COLO668 (cell line): ENCODE data around the gene ZKSCAN4.

Source experiments
- DNase-seq: peaks from one replicate; lab custom pipeline; 2025; ENCODE audit not compliant: unreplicated experiment; lab: John Stamatoyannopoulos, UW

Gene ZKSCAN4

DNA sequence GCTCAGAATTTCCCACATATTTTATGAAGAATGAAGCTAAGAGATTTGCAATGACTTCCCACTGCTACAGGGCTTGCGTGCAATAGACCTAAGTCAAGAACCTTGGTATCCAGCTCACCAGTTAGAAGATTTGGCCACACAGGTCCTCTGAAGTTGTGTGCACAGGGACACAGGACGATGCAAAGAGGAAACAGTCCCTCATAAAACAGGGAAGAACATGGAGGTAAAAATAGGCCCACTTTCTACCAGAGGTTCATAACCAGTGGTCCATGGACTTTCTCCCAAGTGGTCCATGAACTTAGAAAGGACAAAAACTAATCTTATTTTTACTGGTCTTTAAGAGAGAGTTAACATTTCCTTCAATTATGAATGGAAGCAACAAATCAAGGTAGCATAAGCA is 1.3 kb downstream of the ZKSCAN4 start:
- no peak for DNase-seq

DNA sequence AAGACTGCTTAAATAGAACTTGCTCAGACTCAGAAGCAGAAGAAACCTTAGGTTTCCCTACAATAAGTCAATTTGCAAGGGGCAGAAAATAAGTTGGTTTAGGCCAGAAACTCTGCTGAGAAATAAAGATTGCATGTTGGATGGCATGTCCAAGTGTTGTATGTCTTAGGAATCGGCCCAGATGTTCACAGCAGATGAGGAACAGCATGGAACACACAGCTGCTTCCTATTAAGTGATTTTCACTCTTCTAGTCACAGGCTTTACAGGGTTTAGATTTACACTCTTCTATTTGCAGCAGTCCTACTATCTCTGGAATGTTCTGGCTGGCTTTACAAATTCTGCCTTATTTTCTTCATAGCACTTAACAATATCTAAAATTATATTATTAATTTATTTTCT is 3.2 kb downstream of the ZKSCAN4 start:
- DNase-seq: no peak

GRCh38 chr6:28245206-28245941 is 6.7 kb downstream of the ZKSCAN4 start:
- DNase-seq: no peak

DNA sequence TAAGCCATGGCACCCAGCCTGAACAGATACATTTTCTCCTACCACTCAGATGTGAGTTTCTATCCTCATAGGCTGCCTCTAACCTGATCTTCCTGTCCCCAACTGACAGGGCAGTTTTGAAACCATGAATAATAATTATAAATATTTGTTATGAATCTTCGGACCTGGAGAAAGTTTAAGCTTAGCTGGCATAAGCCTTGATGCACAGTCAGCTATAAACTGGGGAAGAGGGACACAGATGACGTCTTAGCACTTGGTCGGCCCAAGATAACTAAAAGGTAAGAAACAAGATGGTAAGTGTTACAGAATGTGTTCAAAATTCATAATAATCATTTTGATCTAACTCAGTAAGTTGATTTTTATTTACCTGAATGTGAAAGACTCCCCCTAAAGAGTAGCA is 8.1 kb downstream of the ZKSCAN4 start:
- no peak for DNase-seq

DNA sequence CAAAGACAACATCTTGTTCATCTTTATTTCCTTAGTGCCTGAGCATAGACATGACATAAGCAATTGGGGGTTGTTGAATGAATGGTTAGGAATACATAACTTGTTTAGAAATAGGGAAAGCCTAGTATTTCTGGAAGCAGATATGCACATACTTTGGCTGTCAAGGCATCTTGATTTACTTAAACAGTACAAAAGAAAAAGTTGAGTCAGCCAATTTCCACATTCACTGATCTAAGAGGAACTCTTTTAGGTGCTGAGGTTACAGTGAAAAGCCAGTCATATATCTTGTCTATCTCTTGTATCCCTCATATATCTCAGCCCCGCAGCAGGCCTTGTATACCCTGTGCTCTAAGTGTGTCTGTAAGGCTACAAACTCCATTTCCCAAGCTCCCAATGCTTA is 11.6 kb downstream of the ZKSCAN4 start:
- DNase-seq: no peak

DNA sequence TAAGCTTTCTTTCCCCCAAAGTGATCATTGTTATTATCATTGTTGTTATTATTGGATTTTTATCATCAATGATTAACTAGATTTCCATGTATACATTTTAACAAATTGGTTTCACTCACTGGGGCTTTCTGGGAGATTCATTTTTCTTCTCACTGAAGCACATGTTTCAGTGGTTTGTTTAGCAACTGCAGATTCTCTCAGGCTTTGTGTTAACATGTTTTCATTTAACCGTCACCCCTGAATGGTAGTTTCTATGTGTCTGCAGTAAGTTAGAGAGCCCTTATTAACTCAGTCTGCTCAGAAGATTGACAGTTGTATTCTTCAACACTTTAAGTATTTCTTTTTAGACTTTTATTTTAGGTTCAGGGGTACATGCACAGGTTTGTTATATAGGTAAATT is 12.4 kb downstream of the ZKSCAN4 start:
- no peak for DNase-seq

DNA sequence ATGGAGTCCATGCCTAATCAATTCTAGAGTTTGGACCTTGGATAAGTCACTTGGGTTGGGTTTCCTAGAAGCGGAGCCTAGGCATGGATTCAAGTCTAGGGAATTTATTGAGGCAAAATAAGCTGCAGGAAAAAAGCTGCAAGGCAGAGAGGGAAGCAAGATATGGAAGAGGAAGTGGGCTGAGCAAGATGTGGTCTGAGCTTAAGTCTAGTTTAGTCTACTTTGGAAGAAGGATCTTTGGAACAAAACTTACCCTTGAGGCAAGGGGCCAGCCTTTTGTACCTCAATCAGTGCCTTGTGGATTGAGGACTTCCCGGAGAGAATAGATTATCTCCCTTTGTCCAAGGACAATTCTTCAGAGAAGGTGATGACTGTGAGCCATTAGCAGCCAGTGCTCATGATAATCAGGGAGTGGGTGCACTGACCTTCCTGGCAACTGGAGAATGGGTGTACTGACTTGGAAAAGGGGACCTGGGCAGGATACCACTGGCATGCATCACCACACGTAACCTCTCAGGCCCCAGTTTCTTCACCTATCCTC is 16.1 kb downstream of the ZKSCAN4 start:
- DNase-seq: no peak

DNA sequence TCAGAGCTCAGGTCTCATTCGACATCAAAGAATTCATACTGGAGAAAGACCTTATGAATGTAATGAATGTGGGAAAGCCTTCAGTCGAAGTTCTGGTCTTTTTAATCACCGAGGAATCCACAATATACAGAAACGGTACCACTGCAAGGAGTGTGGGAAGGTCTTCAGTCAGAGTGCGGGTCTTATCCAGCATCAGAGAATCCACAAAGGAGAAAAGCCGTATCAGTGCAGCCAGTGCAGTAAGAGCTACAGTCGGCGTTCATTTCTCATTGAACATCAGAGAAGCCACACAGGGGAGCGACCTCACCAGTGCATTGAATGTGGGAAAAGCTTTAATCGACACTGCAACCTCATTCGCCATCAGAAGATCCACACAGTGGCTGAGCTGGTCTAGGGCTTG is 19.3 kb downstream of the ZKSCAN4 start:
- DNase-seq: no peak

GRCh38 chr6:28226460-28226859 is 25.6 kb downstream of the ZKSCAN4 start:
- DNase-seq: no peak

DNA sequence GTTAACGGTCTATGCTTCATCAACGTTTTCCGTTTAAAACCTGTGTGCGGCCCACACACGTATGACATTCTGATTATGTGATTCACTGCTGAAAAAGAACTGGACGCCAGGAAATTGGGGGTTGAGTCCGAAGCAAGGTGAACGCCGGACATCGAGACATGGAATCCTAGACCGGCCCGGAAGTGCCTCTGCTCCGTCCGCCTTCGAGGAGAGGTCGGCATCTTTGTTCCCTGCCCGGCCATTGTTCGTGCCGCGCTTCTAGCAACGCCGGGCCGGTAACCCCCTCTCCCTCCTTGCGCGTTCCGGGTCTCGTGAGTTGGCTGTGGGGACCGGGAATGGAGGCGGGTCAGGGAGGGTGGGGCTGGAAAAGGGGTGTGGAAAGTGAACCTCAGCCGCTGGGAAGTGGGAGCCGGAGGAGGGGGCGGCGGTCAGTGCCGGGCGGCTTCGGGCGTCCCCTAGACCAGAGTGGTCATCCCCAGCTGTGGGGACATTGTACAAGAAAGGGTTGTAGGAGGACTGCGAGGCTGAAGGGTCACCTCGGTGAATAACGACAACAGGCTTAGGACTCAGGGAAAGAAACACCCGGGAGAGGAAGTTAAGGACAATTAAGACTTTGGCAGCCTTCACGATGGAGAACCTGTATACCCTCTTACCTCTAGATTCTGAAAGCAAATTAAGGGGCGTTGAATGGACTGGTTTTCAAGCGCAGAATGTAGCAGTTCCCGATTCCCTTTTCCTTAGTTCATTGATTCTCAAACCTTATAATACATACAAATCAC is 26.8 kb downstream of the ZKSCAN4 start, which contains the start of gene ZSCAN9:
TSS of gene ZSCAN9 (plus strand) at position 220 of the 779 bp plus-strand sequence. CDS start 1,810 bp downstream, outside the sequence.
- DNase-seq: peak; percentile 81

DNA sequence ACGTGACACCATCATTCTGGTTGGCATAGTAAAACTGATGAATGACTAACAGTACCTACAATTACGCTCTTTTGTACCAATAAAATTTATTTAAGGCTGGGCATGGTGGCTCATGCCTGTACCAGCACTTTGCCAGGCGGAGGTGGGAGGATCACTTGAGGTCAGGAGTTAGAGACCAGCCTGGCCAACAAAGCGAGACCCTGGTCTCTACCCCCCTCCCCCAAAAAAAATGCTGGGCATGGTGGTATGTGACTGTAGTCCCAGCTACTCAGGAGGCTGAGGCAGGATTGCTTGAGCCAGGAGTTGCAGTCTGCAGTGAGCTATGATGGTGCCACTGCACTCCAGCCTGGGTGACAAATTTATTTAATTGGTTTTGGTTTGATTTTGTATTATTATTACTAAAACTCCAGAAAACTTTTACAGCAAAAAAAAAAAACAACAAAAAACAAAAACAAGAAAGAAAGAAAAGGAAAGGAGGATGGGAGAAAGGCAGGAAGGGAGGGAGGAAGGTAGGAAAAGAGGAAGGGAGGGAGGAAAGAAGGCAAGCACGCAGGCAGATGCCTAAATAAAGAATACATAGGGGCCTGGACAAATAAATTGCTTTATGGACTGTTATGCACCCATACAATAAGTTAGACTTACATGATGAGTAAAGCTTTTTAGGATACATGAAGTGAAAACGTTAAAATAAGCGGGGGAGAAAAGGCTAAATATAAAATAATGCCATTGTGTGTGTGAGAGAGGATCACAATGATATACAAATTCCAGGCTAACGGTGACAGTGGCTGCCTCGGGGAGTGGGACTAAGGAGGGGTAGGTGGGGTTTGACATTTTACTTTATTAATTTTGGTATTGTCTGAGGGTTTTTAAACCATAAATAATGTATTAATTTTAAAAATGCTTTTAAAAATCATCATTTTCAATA is 27.7 kb downstream of the ZKSCAN4 start:
- no peak for DNase-seq

GRCh38 chr6:28220257-28221133 is 31.6 kb downstream of the ZKSCAN4 start:
- no peak for DNase-seq

DNA sequence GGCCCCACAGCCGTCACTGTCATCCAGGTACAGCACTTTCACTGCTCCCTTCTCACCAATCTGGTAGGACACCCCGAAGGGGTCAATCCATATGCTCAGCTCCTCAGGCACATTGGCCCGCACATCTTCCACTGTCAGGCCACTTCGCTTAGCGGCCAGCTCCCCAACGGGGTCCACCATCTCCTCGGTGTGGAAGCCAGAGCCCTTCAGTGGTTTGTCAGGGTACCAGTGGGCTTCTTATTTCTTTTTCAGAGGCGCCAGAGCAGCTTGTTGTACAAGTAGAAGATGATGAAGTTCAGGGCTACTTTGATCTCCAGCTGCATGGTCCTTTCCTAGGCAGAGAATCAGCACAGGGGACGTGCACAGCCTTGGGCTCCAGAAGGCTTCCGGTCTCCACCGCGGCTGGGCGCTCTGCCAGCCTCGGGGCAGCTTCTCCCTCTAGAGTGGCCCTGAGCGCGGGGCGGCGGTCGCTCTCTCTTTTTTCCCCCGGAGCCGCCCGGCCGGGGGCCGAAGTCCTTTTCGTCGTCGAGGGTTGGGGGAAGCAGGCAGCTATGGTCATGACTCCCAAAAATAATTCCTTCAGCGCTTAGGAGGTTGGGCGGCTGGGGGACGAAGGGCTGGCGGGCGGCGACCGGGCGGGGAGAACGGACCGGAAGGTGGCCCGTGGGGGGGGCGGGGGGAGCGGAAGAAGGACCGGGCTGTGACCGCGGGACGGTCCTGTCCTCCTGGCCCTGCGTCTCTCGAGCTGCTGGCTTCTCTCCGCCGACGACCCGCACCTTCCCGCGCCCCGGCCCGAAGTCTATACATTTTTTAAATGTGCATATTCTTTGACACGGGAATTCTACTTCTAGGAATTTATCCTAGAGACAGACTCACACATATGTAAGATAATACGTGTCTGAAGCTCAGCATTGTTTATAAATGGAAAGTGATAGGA is 33.5 kb downstream of the ZKSCAN4 start:
- DNase-seq: peak; percentile 71

GRCh38 chr6:28217890-28218289 is 34.2 kb downstream of the ZKSCAN4 start:
- DNase-seq: no peak

DNA sequence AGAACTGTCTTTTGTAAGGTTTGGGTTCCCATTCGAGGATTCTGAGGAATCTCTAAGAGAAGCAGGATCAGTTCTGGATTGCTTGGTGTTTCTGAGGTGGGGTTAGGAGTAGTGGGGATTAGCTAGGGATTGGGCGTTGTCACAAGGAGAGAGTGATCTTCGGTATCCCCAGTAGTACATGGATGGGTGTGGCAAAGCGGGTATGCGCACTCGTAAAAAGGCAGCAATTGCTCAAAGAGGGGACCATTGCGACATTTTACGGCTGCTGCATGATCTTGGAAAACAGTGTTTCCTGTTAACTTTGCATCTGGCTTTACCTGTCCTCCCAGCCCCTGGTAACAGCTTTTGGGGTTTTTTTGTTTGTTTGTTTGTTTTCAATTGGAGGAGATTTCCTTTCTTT is 36.6 kb downstream of the ZKSCAN4 start:
- no peak for DNase-seq

DNA sequence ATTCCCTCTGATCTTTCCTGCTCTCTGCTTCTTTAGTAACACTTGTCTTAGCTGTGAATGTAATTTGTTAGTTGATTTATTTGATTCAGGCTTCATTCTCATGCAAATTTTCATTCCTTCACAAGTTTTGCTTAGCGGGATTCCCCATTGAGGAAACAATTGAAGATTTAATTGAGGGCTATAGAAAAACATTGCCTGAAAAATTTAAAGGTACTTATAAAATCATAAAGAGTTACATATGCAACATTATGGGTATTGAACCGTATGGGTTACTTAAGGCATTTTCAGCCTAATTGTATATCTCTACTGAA is 38.9 kb downstream of the ZKSCAN4 start:
- no peak for DNase-seq

GRCh38 chr6:28212510-28213212 is 39.4 kb downstream of the ZKSCAN4 start:
- peak; percentile 42 for DNase-seq

- DNase-seq: no peak
These were observed 40.1 kb downstream of the ZKSCAN4 start for GRCh38 chr6:28211840-28212509.
